ENCODE data around the gene SPACA7.

Gene SPACA7, protein sequence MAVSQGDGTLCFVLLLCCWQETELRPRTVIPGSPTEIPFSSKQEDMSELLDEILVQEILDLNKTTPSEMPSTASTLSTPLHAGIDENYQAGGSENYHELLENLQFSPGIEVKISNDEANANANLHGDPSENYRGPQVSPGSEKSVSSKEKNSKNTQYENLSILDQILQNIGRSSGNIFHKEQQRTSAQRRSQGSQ

DNA sequence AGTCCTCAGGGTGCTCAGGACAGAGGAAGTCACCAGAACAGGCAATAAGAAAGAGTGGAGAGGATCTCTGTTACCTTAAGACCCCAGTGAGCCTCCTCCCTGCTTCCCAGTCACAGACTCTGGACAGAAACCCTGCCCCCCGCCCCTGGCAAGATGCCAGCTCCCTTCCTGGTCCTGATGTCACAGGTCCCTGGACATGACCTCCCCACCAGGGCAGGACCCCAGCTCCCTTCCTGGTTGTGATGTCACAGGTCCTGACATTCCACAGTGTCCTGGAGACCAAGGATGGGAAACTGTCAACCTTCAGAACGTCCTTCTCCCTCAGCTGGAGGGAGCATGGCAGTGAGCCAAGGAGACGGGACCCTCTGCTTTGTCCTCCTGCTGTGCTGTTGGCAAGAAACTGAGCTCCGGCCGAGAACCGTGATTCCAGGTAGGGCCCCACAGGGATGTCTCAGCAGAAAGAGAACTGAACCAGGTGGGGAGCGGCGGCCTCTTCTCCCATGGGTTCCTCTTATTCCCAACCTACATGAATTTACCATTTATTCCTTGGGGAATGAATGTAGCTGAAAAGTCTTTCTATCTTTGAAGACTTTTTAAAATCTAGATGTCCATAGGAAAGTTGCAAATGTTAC is at the start of gene SPACA7:
Gene SPACA7, plus strand, starts transcription at position 306 of the 632 bp plus-strand sequence. Its CDS starts 31 bp downstream, at position 337.
- no peak for DNase-seq

DNA sequence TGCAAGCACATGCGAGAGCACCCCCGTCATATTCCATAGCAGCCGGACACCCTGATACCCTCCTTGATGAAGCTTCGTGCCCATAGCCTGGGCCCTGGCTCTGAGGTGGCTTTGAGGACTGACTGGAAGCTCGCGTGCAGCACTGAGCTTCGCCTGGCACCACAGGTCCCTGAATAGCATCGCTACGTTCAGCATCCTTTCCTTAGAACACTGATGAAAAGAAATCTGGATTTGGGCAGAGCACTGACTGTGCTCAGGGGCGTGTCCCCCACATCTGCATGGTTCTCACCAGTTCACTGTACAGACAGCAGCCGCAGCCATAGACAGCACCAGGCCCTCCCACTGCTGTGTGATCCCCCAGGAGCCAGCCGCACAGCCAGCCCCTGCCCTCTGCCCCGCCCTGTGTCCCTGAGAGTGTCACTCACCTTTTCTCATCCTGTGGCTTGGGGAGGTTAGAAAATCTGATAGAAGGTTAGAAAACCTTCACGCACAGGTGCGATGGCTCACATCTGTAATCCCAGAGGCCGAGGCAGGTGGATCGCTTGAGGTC is 49.3 kb upstream of the SPACA7 start:
- no peak for DNase-seq

DNA sequence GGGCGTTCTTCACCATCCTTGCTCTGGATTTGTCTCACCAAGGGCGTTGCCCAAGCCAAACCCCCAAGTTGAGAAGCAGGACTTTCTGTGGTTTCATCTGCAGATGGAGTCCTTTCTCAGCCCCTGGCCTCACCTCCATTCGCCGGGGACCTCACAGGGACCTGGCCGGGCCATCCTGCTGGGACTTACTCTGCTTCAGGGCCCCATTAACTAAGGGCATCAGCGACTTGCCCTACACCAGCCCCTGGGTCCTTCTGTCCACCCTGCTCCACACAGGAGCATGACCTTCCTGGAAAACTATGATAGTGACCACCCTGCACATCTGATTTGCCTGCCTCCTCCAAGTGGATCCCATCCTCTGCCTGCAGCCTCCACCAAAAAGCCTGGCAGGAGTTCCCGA is 47.2 kb upstream of the SPACA7 start:
- no peak for DNase-seq

DNA sequence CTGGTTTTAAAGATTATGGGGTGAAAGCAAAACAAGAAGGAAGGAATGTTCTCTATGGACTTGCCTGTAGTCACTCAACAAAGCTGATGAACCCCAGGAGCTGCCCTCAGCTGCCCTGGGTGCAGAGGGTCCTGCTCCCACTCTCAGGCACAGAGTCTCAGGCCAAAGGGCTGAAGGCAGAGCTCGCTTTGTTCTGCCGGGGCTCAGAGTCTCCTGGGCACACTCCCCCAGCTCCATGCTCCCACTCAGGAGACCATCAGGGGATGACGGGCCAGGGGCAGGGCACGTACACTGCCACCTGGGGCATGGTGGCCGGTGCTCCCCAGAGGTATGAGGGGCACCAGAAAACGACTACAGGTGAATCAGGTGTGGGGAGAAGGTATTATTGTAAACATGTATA is 46.8 kb upstream of the SPACA7 start:
- DNase-seq: no peak

DNA sequence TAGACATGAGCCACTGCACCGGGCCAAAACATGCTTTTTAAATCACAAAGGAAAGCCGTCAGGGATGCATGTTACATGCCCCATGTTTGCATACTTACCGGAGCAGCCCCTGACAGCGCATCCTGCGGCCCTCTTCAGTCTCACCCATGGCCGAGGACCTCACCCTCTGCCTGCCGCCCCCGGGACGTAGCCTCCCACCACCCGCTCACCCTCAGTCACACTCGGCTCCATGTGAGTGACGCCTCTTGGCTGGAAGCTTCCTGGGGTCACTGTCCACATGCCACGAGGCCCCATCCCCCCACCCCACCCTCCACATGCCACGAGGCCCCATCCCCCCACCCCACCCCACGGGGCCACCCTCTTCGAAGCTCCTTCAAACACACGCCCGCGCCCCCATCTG is 46.1 kb upstream of the SPACA7 start:
- no peak for DNase-seq

DNA sequence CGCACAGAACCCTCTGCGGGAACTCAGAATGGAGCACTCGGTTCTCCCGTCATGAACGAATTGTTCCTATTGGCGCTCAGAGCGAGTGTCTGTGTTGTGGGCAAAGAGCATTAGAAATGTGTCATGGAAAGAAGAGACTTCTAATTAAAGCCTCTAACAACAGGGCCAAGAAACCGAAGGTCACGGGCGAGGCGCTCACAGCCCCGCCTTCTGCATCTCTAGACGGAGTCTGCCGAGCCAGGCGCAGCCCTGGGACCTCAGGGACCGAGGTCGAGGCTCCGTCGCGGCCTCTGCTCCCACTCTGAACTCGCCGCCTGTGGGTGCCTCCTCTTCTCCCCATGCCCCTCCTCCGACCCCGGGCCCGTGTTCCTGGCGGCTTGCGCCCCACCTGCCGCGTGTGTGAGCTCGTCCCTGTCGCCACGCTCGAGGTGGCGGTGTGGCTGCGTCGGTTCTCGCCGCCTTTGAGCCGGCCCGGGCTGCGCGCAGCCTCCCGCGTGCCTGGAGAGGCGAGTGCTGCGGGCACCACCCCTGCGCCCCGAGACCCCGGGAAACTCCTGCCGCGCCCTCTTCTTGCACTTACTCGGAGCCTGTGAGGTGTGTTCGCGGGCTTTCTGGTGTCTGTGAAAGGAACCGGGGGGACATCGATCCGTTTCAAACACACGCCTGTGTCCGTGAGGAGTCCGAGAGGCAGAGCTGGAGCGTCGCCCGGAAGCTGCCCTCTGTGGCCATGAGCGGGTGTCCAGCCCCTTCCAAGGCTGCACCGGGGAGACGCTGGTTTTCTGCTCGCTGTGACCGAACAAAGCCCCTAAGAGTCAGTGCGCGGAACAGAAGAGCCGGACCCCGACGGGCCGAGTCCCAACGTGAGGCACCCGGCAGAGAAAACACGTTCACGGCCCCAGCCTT is 45.4 kb upstream of the SPACA7 start:
- no peak for DNase-seq

DNA sequence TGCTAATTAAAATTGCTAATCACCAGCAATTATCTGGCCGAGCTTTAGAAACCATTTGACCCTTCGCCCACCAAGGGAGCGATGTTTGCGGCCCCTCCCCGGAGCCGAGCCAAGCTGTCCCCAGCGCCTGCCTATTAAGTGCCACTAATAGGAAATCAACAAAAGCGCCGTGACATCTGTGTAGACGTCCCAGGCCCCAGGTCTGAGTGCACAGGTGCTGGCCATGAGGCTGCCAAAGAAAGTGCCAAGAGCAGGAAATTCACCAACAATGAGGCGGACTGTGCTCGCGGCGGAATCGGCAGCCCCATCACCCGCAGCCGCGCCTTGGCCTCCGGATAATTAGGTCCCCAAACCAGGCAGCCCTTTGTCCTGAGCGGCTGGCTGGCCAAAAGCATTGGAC is 44.5 kb upstream of the SPACA7 start:
- no peak for DNase-seq

DNA sequence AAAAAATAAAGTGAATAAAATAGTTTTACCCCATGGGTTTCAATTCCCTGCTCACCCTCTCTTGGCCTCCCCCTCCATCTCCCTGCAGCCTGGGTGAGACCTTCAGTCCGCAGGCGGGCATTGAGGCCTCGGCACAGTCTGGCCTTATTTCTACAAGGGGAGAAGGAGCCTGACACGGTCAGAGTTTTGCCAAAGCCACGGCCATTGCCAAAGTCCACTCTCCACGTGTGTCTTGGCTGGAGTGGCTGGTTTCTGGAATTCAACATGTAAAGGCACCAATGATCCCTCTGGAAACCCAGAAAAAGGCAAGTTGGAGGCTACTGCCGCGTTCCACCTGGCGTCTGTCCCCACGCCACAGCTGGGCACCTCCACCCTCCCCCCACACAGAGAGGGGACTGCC is 43.4 kb upstream of the SPACA7 start:
- DNase-seq: no peak

DNA sequence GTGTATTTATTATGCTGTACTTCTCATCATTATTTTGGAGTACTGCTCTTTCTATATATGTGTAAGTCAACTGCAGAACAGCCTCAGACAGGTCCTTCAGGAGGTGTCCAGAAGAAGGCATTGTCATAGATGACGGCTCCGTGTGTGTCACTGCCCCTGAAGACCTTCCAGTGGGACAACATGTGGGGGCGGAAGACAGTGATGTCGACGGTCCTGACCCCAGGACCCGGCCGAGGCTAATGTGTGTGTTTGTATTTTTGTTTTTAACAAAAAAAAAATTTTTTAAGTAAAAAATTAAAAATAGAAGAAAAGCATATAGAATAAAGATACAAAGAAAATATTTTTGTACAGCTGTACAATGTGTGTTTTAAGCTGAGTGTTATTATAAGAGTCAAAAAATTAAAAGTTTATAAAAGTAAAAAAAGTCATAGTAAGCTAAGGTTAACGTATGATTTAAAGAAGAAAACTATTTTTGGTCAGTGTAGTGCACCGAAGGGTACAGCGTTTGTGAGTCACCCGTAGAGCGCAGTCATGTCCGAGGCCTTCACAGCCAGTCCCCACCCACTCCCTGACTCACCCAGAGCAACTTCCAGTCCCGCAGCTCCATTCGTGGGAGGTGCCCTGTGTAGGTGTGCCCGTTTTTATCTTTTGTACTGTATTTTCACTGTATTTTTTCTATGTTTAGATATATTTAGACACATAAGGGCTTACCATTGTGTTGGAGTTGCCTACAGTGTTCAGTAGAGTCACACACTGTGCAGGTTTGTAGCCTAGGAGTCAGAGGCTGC is 42.2 kb upstream of the SPACA7 start:
- DNase-seq: no peak

DNA sequence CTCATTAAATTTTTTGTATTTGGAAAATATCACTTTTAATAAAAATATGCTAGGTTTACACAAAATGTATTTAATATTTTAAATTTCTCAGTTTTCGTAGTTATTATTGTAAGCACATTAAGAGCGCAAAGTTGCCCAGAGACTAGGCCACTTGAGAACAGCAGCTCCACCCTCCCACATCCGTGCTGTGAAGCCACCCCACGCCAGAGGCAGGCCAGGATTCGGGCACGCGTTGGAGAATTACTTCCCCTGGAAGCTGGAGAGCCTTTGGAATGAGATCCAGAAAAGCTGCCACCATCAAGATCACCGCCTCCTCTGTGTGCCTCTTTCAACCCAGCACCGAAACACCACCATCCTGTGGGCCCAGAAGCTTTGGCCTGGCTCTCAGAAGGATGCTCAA is 41.0 kb upstream of the SPACA7 start:
- no peak for DNase-seq

DNA sequence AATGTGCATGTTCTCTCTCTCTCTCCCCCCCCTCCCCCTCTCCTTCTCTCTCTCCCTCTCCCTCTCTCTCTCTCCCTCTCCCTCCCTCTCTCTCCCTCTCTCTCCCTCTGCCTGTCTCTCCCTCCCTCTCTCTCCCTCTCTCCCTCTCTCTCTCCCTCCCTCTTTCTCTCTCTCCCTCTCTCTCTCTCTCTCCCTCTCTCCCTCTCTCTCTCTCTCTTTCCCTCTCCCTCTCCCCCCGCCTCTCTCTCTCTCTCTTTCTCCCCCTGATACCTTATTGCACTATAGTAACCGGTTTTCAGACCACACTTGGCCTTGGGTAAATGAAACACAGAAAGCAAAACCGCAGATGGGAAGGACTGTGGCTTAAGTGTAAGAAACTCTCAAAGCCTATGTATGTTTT is 34.7 kb upstream of the SPACA7 start:
- DNase-seq: no peak

DNA sequence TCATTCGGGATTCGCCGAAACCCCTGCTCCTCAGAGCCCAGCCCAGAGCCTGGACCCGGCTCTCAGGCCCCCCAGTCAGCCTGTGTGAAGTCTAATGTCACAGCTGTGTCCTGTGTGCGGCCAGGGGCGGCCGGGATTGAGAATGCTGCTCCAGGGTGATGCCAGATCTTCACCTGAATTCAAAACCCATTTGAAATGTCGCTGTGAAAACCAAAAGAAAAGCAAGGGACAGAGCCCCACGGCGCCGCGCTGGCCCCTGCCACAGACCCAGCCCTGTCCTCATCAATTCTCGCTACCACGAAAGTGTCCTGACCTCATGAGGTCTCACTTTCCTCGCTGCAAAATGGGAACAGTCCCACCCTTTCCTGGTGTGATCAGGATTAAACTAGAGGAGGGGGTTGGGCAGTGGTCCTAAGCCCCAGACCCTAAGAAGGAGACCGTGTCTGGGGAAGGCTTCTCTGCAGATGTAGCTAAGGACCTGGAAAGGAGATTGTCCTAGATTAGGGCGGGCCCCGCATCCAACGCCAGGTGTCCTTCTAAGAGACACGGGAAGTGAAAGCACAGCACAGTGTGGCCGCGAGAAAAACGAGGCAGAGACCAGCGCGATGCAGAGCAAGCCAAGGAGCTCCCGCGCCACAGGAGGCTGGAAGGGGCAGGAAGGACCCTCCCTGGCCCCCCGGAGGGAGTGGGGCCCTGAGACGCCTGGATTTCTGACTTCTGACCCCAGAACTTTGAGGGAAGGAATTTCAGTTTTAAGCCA is 34.0 kb upstream of the SPACA7 start:
- DNase-seq: no peak

DNA sequence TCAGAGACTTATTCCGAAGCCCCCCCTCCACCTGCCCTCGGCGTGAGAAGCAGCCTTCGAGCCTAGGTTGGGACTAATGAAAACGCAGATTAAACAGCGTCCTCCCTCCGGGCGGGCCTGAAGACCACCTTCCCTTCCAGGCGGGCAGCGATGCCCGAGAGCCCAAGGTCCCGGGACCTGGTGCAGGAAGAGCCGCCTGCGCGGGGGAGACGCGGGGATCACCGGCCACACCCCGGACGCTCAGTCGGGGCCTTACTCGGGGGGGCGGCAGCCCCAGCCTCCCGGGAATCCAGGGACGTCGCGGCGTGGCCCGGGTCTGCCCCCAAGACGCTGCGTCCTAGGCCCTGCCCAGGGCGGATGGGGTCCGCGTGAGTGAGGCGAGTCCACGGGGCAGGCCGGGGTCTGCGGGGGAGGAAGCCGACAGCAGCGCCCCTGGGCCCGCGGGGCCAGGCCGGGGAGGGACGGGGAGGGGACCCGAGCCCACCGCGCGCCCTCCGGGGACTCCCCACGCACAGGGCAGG is 33.3 kb upstream of the SPACA7 start:
- no peak for DNase-seq

DNA sequence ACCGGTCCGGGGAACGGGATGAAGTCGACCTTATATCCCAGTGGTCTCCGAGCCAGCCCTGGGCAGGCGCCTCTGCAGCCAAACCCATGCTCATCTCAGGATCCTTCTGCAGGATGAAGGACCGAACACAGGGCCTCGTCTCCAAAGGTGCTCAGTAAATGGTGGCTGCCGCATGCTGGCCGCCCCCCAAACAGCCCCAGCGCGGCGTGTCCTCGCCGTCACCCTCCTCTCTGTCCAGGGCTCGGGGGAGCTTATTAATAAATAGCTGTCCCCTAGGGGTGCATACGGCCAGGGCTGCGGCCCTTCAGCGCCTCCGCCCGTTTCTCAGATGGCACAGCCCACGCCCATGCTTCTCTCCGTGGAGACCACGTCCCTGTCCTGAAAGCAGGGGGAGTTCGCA is 32.6 kb upstream of the SPACA7 start:
- no peak for DNase-seq

DNA sequence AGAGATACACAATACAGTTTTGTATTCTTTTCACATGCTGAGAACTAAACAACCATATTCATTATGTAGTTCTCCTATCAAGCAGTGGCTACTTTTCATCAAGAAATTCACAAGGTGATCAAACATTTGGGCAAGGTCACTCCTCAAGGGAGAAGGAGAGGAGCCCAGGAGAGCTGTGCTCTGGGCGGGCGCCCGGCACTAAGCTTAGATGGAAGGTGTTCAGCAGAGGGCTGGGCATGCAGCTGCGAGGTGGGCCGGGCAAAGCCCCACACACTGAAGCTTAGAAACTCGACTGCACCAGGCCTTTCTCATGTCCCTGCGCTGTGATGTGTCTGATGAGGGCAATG is 30.4 kb upstream of the SPACA7 start:
- no peak for DNase-seq

DNA sequence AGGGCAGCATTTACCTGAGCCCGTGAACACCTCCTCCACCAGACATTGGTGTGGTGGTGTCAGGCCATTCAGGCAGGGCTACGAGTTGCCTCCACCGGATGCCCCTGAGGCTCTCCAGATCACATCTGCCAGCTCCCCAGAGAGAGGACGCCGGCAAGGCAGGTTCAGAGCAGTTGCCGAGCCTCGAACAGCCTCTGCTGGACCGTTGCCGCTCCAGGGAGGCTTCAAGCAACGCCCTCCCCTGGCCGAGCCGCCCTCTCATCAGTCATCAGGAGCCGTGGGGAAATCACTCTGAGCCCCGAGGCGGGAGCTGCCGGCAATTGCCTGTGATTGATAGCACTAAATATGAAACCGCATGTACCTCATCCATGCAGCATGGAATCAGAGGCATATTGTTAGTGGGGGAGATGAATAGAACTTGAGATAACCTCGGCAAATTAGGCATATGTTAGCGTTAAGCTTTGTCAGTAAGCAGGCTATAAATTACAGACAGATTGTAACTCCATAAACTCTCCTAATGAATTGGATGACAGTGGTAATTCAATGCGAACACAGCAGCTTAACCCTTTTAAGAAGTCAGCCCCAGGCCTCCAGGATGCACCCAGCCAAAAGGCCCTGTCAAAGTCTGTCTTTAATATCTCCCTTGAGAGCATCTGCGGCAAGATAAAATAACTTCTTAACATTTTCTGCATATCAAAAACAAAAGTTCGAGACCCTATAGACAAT is 29.8 kb upstream of the SPACA7 start:
- DNase-seq: no peak

DNA sequence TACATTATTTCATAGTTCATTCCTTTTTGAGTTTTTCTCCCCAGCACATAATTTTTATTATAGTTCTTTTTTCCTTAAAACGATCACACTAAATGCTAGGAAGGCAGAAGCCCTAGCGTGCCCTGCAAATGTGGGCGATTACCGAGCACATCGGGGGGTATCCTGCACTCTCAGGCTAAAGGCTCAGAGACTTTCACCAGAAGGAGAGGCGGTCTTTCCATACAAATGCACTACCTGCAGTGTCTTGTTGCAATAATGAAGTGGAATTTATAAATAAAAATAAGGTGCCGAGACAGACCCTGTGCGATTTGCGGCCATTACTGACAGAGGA is 29.3 kb upstream of the SPACA7 start:
- DNase-seq: no peak

DNA sequence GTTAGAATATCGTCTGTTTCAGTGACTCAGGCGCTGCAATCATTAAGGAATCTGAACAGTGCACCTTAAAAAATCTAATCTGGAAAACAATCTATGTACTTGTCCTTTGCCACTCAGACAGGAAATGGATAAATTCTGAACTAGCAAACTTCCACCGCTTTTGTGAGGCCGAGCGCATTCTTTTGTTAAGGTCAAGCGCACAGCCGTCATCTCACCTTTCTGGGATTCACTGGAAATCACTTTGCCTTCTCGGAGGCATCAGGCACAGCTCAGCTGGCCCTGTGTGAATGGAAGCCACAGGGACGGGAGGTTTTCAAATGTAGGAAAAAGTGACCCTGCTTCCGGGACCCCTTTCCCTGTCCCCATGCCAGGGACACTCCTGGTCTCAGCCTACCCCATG is 28.2 kb upstream of the SPACA7 start:
- DNase-seq: no peak

DNA sequence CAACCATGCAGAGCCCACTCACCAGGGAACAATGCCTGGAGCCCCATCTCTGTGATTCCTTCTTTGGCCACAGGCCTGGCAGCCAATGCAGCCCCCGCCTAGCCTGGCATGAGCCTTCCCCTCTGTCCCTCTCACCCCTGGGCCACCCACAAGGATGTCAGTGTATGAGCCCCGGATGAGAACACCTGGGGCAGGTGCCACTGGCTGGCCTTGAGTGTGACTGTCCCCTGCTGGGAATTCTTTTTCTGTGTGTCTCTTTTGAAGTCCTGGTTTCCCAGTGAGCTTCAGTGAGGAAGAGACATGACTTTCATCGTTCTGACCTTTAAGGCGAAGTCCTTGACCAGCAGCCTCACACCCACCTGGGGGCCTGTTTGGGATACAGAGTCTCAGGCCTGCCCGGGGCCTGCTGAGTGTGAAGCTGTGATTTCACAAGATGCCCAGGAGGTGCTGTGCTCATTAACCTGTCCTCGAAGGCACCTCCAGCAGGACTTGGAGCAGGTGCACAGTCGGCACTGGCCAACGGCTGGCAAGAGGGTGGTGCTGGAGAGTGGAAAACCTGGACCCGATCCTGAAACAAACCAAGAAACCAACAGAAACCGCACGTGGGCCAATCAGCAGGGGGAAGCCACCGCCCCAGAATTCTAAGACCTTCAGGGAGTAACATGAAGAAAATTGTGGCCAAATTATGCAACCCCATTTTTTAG is 27.4 kb upstream of the SPACA7 start:
- no peak for DNase-seq

DNA sequence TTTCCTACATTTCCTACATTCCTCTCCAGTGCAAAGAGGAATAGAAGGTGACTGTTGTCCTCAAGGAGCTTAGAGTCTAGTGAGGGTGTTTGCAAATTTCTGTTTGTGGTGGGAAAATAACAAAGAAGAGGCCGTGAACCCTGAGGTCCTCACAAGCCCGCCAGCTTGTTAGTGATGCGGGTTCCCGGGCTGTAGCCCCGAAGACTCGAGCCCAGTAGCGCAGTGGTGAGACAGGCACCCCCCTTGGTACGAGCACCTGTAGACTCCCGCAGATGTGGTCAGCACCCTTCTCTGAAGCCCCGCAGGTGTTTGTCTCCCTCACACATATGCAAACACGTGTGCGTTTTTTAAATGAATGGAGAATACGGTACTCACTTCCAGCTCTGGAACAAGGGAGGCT is 26.5 kb upstream of the SPACA7 start:
- DNase-seq: no peak

DNA sequence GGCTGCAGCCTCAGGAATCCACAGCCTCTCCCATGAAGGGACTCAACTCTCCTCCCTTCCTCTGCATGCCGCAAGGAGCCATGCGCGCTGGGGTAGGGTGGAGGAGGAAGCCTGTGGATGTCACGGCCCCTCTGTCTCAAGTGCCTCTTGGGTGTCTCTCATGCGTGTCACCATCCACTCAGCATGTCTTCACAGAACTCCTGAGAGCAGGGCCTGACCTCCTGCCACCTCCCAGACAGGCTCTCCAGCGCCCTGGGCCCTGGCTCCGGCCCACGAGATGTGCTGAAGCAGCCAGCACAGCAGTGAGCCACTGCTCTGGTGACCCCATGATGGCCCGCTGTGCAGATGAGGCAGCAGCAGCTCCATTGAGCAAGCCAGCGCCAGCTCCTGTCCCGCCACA is 25.9 kb upstream of the SPACA7 start:
- no peak for DNase-seq
